ENCODE results near the gene RAB15. TPM values are rescaled to one million over a fixed set of nuclear protein-coding genes. Genes with fewer than 3 reads are reported as not detected.

The RAB15 gene
- total and polyA plus RNA-seq, 2 donors (not counting 1 experiment from before 2014, with no cell fraction given): 2.2 to 3.6 TPM

GRCh38 chr14:64919618-64920017, 52.5 kb downstream of the RAB15 start:
- Histone ChIP-seq H3K4me3 (replicated peaks in 1 of 4; ENCODE audit: control extremely low read depth in 1 of 4, insufficient read depth in 1 of 4, low read depth in 3 of 4, low read length in 4 of 4) (no peak overlapping the region), H3K36me3 (ENCODE audit: control insufficient read depth, insufficient read depth, low read length) (no peaks in the 10 kb centered on the region), H4K20me1 (ENCODE audit: control insufficient read depth, extremely low read depth, insufficient read depth, low read length) (no peaks in the 10 kb centered on the region), H3K4me1 (ENCODE audit: control insufficient read depth, extremely low read depth, insufficient read depth, low read length) (peaks cover 7% of the 10 kb centered on the region), H3K79me2 (ENCODE audit: control insufficient read depth, insufficient read depth, low read length) (peaks cover 34% of the 10 kb centered on the region), H3K9me3 (ENCODE audit: control insufficient read depth, insufficient read depth, low read depth, low read length) (no peaks in the 10 kb centered on the region), H3K27ac (ENCODE audit: insufficient read depth, low read length) (no peak overlapping the region), H2AFZ (ENCODE audit: low read length) (no peak overlapping the region), H3K4me2 (ENCODE audit: extremely low read depth, insufficient read depth, low read length) (no peak overlapping the region), H3K27me3 (ENCODE audit: control insufficient read depth, insufficient read depth, low read length) (no peaks in the 10 kb centered on the region), H3K9ac (ENCODE audit: insufficient read depth, low read length) (no peak overlapping the region)
- TF ChIP-seq EZH2 (IDR thresholded peaks at IDR 0.05; ENCODE audit: low read length, missing control alignments) (no peak), CTCF (conservative IDR thresholded peaks at IDR 0.05 in 1 of 2, IDR thresholded peaks at IDR 0.05 in 1 of 2; ENCODE audit: low read depth in 1 of 2, low read length in 2 of 2) (no peak)
- DNase-seq (ENCODE audit: low read depth in 2 of 2): no peak

- H2AFZ ChIP-seq (ENCODE audit: low read length): no peak overlapping the region
- no peaks in the 10 kb centered on the region for H3K9me3 ChIP-seq (ENCODE audit: control insufficient read depth, insufficient read depth, low read depth, low read length)
- H3K36me3 ChIP-seq (ENCODE audit: control insufficient read depth, insufficient read depth, low read length): no peaks in the 10 kb centered on the region
- peaks cover 7% of the 10 kb centered on the region for H3K4me1 ChIP-seq (ENCODE audit: control insufficient read depth, extremely low read depth, insufficient read depth, low read length)
- no peak overlapping the region for H3K4me3 ChIP-seq (replicated peaks in 1 of 4; ENCODE audit: control extremely low read depth in 1 of 4, insufficient read depth in 1 of 4, low read depth in 3 of 4, low read length in 4 of 4)
- H3K79me2 ChIP-seq (ENCODE audit: control insufficient read depth, insufficient read depth, low read length): peaks cover 37% of the 10 kb centered on the region
- H3K4me2 ChIP-seq (ENCODE audit: extremely low read depth, insufficient read depth, low read length): no peak overlapping the region
- TF ChIP-seq CTCF (conservative IDR thresholded peaks at IDR 0.05 in 1 of 2, IDR thresholded peaks at IDR 0.05 in 1 of 2; ENCODE audit: low read depth in 1 of 2, low read length in 2 of 2): no peak
- no peaks in the 10 kb centered on the region for H4K20me1 ChIP-seq (ENCODE audit: control insufficient read depth, extremely low read depth, insufficient read depth, low read length)
- no peak for DNase-seq (ENCODE audit: low read depth in 2 of 2)
- no peak overlapping the region for H3K27ac ChIP-seq (ENCODE audit: insufficient read depth, low read length)
- H3K27me3 ChIP-seq (ENCODE audit: control insufficient read depth, insufficient read depth, low read length): no peaks in the 10 kb centered on the region
- no peak overlapping the region for H3K9ac ChIP-seq (ENCODE audit: insufficient read depth, low read length)
These were observed 52.9 kb downstream of the RAB15 start for GRCh38 chr14:64919215-64919614.

GRCh38 chr14:64918216-64918615, 53.9 kb downstream of the RAB15 start:
- Histone ChIP-seq H4K20me1 (ENCODE audit: control insufficient read depth, extremely low read depth, insufficient read depth, low read length) (no peaks in the 10 kb centered on the region), H2AFZ (ENCODE audit: low read length) (no peak overlapping the region), H3K9me3 (ENCODE audit: control insufficient read depth, insufficient read depth, low read depth, low read length) (no peaks in the 10 kb centered on the region), H3K4me1 (ENCODE audit: control insufficient read depth, extremely low read depth, insufficient read depth, low read length) (peaks cover 7% of the 10 kb centered on the region), H3K79me2 (ENCODE audit: control insufficient read depth, insufficient read depth, low read length) (peaks cover 37% of the 10 kb centered on the region), H3K36me3 (ENCODE audit: control insufficient read depth, insufficient read depth, low read length) (no peaks in the 10 kb centered on the region), H3K27me3 (ENCODE audit: control insufficient read depth, insufficient read depth, low read length) (no peaks in the 10 kb centered on the region), H3K27ac (ENCODE audit: insufficient read depth, low read length) (peak overlapping the region; percentile 23), H3K4me3 (replicated peaks in 1 of 4; ENCODE audit: control extremely low read depth in 1 of 4, insufficient read depth in 1 of 4, low read depth in 3 of 4, low read length in 4 of 4) (no peak overlapping the region), H3K9ac (ENCODE audit: insufficient read depth, low read length) (no peak overlapping the region), H3K4me2 (ENCODE audit: extremely low read depth, insufficient read depth, low read length) (no peak overlapping the region)
- TF ChIP-seq CTCF (conservative IDR thresholded peaks at IDR 0.05 in 1 of 2, IDR thresholded peaks at IDR 0.05 in 1 of 2; ENCODE audit: low read depth in 1 of 2, low read length in 2 of 2) (no peak), EZH2 (IDR thresholded peaks at IDR 0.05; ENCODE audit: low read length, missing control alignments) (no peak)
- DNase-seq (ENCODE audit: low read depth in 2 of 2): peak in 1 of 2 donors; percentile 53
